CD4-positive, alpha-beta T cell (primary cell): Measurements from ENCODE around the gene PILRA. TPM values are rescaled to one million over a fixed set of nuclear protein-coding genes. Genes with fewer than 3 reads are reported as not detected.
"Not testable (repeated sequence)": the region's sequence is repeated elsewhere in the genome, so short reads cannot be mapped to it uniquely, and the experiment has no call there.

Experiments
- ATAC-seq: fragments of 200-7000 bp; cut with Tn5 transposase; one replicate; pipeline ENCODE4 v1.10.0; 2022; ENCODE audit warnings: mild to moderate bottlenecking; ENCODE audit not compliant: poor library complexity
- CTCF ChIA-PET: fragments of 350-600 bp; sonication (Branson Sonifier 250); formaldehyde crosslinking; loops from one replicate; lab custom pipeline; 2021; ENCODE audit warnings: antibody characterized with exemption, inconsistent platforms; lab: Charles Lee
- POLR2A ChIA-PET: fragments of 350-600 bp; sonication (Branson Sonifier 250); formaldehyde crosslinking; loops from one replicate; lab custom pipeline; 2021; ENCODE audit warnings: antibody characterized with exemption, inconsistent platforms; lab: Charles Lee
- DNase-seq, 14 experiments: peaks; one replicate each; pipeline ENCODE4 v3.0.0-alpha.2; 2013 to 2020; ENCODE audit warnings: mixed read lengths in 2 of 14
- H3K27ac ChIP-seq, 2 donors: one replicate each; pipeline versions ENCODE4 v1.5.1 to v1.7.0; 2013; ENCODE audit warnings: low read length in 2 of 2, low read depth in 1 of 2, mild to moderate bottlenecking in 1 of 2
- H3K27me3 ChIP-seq, 2 experiments: 1 replicate in 1 of 2; 2 replicates in 1 of 2; pipeline versions ENCODE4 v1.6.1 to v1.7.0; 2013; ENCODE audit warnings: low read length in 2 of 2, control low read depth in 1 of 2, mild to moderate bottlenecking in 1 of 2, moderate library complexity in 1 of 2; ENCODE audit not compliant: insufficient read depth in 2 of 2, control insufficient read depth in 1 of 2
- H3K36me3 ChIP-seq: one replicate; pipeline ENCODE4 v1.6.1; 2013; ENCODE audit warnings: low read length, control low read depth; ENCODE audit not compliant: insufficient read depth
- H3K4me1 ChIP-seq: one replicate; pipeline ENCODE4 v1.6.1; 2013; ENCODE audit warnings: low read length, control low read depth; ENCODE audit not compliant: insufficient read depth
- H3K4me3 ChIP-seq: one replicate; pipeline ENCODE4 v1.5.1; 2013; ENCODE audit warnings: mild to moderate bottlenecking, low read length, moderate library complexity
- H3K9me3 ChIP-seq, 2 experiments: 1 replicate in 1 of 2; 2 replicates in 1 of 2; pipeline versions ENCODE4 v1.6.1 to v1.7.0; 2013; ENCODE audit warnings: low read length in 2 of 2, mild to moderate bottlenecking in 2 of 2, control low read depth in 1 of 2, moderate library complexity in 1 of 2; ENCODE audit not compliant: control insufficient read depth in 1 of 2, insufficient read depth in 1 of 2
- H3K27ac Mint-ChIP-seq: one replicate; pipeline ENCODE4 v1.8.0; 2020; ENCODE audit warnings: mixed read lengths
- H3K27me3 Mint-ChIP-seq: one replicate; pipeline ENCODE4 v1.8.0; 2021; ENCODE audit warnings: mixed read lengths
- H3K36me3 Mint-ChIP-seq: one replicate; pipeline ENCODE4 v1.8.0; 2021; ENCODE audit warnings: low read depth, mixed read lengths
- H3K4me1 Mint-ChIP-seq: one replicate; pipeline ENCODE4 v1.8.0; 2021; ENCODE audit warnings: low read depth, mixed read lengths
- H3K4me3 Mint-ChIP-seq: one replicate; pipeline ENCODE4 v1.8.0; 2020; ENCODE audit warnings: mild to moderate bottlenecking, mixed read lengths
- H3K9me3 Mint-ChIP-seq: one replicate; pipeline ENCODE4 v1.8.0; 2020; ENCODE audit warnings: mixed read lengths
- CTCF ChIP-seq: fragments of 200-600 bp; IDR thresholded peaks from one replicate; pipeline ENCODE4 v1.8.0; 2022; ENCODE audit warnings: antibody characterized with exemption, mild to moderate bottlenecking
- intact Hi-C, 2 experiments: fragments of 100-400 bp; cut with DNase I in 1 of 2; cut with micrococcal nuclease in 1 of 2; formaldehyde crosslinking; loops; one replicate each; pipeline versions ENCODE4 v1.15.1 to v1.9.0; 2023 to 2025; cut with DNase I, micrococcal nuclease
- total RNA-seq, 174 experiments: library from RNA in 2 of 174; stranded (reverse) in 2 of 174; gene quantifications; one replicate each; pipeline ENCODE4 v1.2.3 and lab custom pipeline; 2021 to 2026

The PILRA gene
- total RNA-seq, 2 experiments from 2014 or later = 4.6 to 5.3 TPM

DNA sequence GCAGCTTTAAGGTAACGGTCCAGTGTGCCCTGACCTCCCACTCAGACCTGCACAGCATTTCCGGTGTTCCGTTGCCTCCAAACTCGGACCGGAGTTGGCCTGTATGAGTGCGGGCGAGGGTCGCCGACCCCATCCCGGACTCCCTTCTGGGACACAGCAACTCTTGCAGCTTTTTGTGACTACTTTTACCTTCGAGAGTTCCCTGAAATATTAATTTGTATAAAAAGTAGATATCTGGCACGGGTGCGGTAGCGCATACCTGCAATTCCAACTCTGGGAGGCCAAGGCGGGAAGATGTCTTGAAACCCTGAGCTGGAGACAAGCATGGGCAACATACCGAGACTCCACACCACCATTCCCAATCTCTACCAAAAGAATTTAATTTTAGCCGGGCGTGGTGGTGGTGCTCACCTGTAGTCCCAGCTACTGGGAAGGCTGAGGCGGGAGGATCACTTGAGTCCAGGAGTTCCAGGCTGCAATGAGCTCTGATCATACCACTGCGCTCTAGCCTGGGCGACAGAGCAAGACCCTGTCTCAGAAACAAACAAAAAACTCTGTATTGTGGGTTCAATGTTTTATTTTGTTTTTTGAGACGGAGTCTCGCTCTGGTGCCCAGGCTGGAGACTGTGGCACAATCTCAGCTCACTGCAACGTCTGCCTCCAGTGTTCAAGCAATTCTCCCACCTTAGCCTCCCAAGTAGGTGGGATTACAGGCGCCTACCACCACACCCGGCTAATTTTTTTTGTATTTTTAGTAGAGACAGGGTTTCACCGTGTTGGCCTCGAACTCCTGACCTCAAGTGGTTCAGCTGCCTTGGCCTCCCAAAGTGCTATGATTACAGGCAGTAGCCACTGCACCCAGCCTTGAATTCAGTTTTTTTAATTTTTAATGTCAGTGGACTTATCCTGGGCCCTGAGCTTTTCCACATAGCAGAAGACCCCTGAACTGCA lies 64.1 kb downstream of the PILRA start:
- H3K4me1 Mint-ChIP-seq = peaks cover 36% of the 10 kb centered on the region
- ATAC-seq (no peak), DNase-seq (peak in 1 of 14 experiments; percentile 47)
- H3K27me3 Mint-ChIP-seq = no peaks in the 10 kb centered on the region
- intact Hi-C loops = loop anchor here (1.0 to 10.0 kb wide), 5 partner anchors 13 to 817 kb away; partner anchors contain the start of genes GNB2 (in 1 of the 2), NYAP1 (in 1 of the 2) and TSC22D4 (in 1 of the 2)
- ChIA-PET POLR2A (interaction anchor here (0.5 to 6.0 kb wide), 22 partner anchors 8 to 452 kb away, joined by 3 to 84 read pairs (median 4); partner anchors contain the start of genes AGFG2, FBXO24, GIGYF1 and LRCH4), CTCF (interaction anchor here (1.4 kb wide), 1 partner anchor 13 kb away, joined by 5 read pairs; no protein-coding TSS in a partner anchor)
- H3K4me3 Mint-ChIP-seq = peak overlapping the region; percentile 34
- Histone ChIP-seq H3K36me3 (peaks cover 21% of the 10 kb centered on the region), H3K27me3 (no peaks in the 10 kb centered on the region), H3K9me3 (no peaks in the 10 kb centered on the region), H3K27ac (no peak overlapping the region), H3K4me1 (peaks cover 39% of the 10 kb centered on the region), H3K4me3 (peak overlapping the region; percentile 67)
- H3K9me3 Mint-ChIP-seq = no peaks in the 10 kb centered on the region
- peaks cover 38% of the 10 kb centered on the region for H3K36me3 Mint-ChIP-seq
- TF ChIP-seq CTCF = no peak
- H3K27ac Mint-ChIP-seq = no peak overlapping the region

DNA sequence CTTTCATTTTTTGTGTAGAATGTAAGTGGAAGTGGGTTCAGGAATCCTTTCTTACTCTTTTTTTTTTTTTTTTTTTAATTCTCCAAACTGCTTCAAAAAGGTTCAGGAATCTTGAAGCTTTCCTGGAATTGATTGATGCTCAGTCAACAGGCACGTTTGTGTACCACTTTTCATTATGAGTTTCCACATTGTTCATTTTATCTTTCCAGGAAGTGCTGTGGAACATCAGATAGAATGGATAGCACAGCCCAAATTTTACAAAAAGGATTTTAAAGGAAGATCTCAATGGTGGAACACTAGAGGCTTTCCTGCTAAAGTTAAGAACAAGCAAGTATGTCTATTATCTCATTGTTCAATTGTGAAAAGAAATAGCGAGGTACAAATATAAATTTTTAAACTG lies 64.9 kb downstream of the PILRA start:
- peaks cover 30% of the 10 kb centered on the region for H3K36me3 Mint-ChIP-seq
- no peaks in the 10 kb centered on the region for H3K27me3 Mint-ChIP-seq
- H3K4me1 Mint-ChIP-seq = peaks cover 29% of the 10 kb centered on the region
- peak overlapping the region; percentile 66 for H3K4me3 Mint-ChIP-seq
- no peaks in the 10 kb centered on the region for H3K27me3 ChIP-seq
- ChIA-PET CTCF (no interaction called here), POLR2A (interaction anchor here (6.0 kb wide), 1 partner anchor 9 kb away, joined by 84 read pairs; the partner anchor contains the start of genes MEPCE and ZCWPW1)
- TF ChIP-seq CTCF = no peak
- H3K36me3 ChIP-seq = peaks cover 14% of the 10 kb centered on the region
- ATAC-seq (no peak), DNase-seq (no peak)
- H3K4me3 ChIP-seq = no peak overlapping the region
- intact Hi-C loops = loop anchor here in 1 of 2 experiments (5.0 to 10.0 kb wide), 2 partner anchors 234 to 817 kb away; partner anchors contain the start of gene GNB2
- no peak overlapping the region for H3K27ac ChIP-seq
- peak overlapping the region; percentile 24 for H3K27ac Mint-ChIP-seq
- H3K4me1 ChIP-seq = peaks cover 33% of the 10 kb centered on the region
- H3K9me3 ChIP-seq = no peaks in the 10 kb centered on the region
- H3K9me3 Mint-ChIP-seq = no peaks in the 10 kb centered on the region

- DNase-seq, H3K9me3 ChIP-seq, H3K27me3 Mint-ChIP-seq, H3K36me3 ChIP-seq, H3K4me3 Mint-ChIP-seq, H3K27me3 ChIP-seq, CTCF ChIA-PET, H3K27ac ChIP-seq, H3K9me3 Mint-ChIP-seq, H3K27ac Mint-ChIP-seq, H3K4me3 ChIP-seq, ATAC-seq: not testable (repeated sequence)
- H3K4me1 ChIP-seq = peaks cover 27% of the 10 kb centered on the region
- POLR2A ChIA-PET = interaction anchor here (1.5 to 6.0 kb wide), 2 partner anchors 9 to 148 kb away, joined by 4 to 84 read pairs; partner anchors contain the start of genes FBXO24, LRCH4, MEPCE and ZCWPW1
- H3K4me1 Mint-ChIP-seq = peaks cover 24% of the 10 kb centered on the region
- H3K36me3 Mint-ChIP-seq = peaks cover 25% of the 10 kb centered on the region
- intact Hi-C loops = loop anchor here in 1 of 2 experiments (5.0 to 10.0 kb wide), 2 partner anchors 234 to 816 kb away; partner anchors contain the start of gene GNB2
These were observed 65.4 kb downstream of the PILRA start for GRCh38 chr7:100438731-100439130.

DNA sequence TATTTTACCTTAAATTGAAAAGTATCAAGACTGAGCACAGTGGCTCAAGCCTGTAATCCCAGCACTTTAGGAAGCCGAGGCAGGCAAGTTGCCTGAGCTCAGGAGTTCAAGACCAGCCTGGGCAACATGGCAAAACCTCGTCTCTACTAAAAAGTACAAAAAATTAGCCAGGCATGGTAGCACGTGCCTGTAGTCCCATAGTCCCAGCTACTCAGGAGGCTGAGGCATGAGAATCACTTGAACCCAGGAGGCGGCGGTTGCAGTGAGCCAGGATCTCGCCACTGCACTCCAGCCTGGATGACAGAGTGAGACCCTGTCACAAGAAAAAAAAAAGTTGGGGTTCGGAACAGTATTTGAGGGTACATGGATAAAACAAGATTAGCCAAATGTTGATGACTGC lies 66.0 kb downstream of the PILRA start:
- H3K4me3 Mint-ChIP-seq, H3K9me3 ChIP-seq, H3K36me3 ChIP-seq, H3K27ac ChIP-seq, CTCF ChIA-PET, H3K4me3 ChIP-seq, ATAC-seq, H3K27me3 Mint-ChIP-seq, H3K27me3 ChIP-seq, H3K27ac Mint-ChIP-seq, DNase-seq, H3K9me3 Mint-ChIP-seq: not testable (repeated sequence)
- Mint-ChIP-seq H3K36me3 (peaks cover 19% of the 10 kb centered on the region), H3K4me1 (peaks cover 19% of the 10 kb centered on the region)
- POLR2A ChIA-PET = interaction anchor here (1.5 to 6.0 kb wide), 2 partner anchors 10 to 147 kb away, joined by 4 to 84 read pairs; partner anchors contain the start of genes FBXO24, LRCH4, MEPCE and ZCWPW1
- intact Hi-C loops = loop anchor here in 1 of 2 experiments (5.0 to 10.0 kb wide), 2 partner anchors 233 to 816 kb away; partner anchors contain the start of gene GNB2
- peaks cover 24% of the 10 kb centered on the region for H3K4me1 ChIP-seq
